Common myeloid progenitor, CD34-positive (primary cell): Measurements from ENCODE around the gene RFX7.
A peak's percentile ranks its signal among the peaks of the same experiment; 100 is the strongest.

Source experiments
- CTCF ChIA-PET: fragments of 350-600 bp; sonication (Branson Sonifier 250); formaldehyde crosslinking; loops from one replicate; lab custom pipeline; 2021; ENCODE audit warnings: antibody characterized with exemption; lab: Charles Lee
- POLR2A ChIA-PET: fragments of 350-600 bp; sonication (Branson Sonifier 250); formaldehyde crosslinking; loops from one replicate; lab custom pipeline; 2021; ENCODE audit warnings: antibody characterized with exemption; lab: Charles Lee
- DNase-seq, 3 donors: peaks; one replicate each; pipeline versions ENCODE4 v3.0.0 to v3.0.0-alpha.2; 2013
- H3K27ac ChIP-seq, 2 experiments: 1 replicate in 1 of 2; 2 replicates in 1 of 2; pipeline ENCODE4 v1.7.0; 2013; ENCODE audit warnings: inconsistent platforms in 2 of 2, low read length in 2 of 2, mild to moderate bottlenecking in 2 of 2, low read depth in 1 of 2, moderate library complexity in 1 of 2; ENCODE audit not compliant: severe bottlenecking in 2 of 2, insufficient read depth in 1 of 2, poor library complexity in 1 of 2
- H3K27me3 ChIP-seq, 5 experiments: replicated peaks in 2 of 5; 1 replicate in 3 of 5; 2 replicates in 2 of 5; pipeline versions ENCODE4 v1.6.1 to v1.7.0; 2013; ENCODE audit warnings: low read length in 4 of 5, mild to moderate bottlenecking in 2 of 5, moderate library complexity in 2 of 5, inconsistent platforms in 1 of 5; ENCODE audit not compliant: insufficient read depth in 5 of 5, control insufficient read depth in 4 of 5
- H3K36me3 ChIP-seq, 4 experiments: 1 replicate in 2 of 4; 2 replicates in 2 of 4; pipeline versions ENCODE4 v1.6.1 to v1.7.0; 2013; ENCODE audit warnings: low read length in 3 of 4, control low read depth in 1 of 4, mild to moderate bottlenecking in 1 of 4; ENCODE audit not compliant: control insufficient read depth in 4 of 4, insufficient read depth in 4 of 4
- H3K4me1 ChIP-seq, 4 experiments: 1 replicate in 3 of 4; 2 replicates in 1 of 4; pipeline versions ENCODE4 v1.6.1 to v1.7.1; 2013; ENCODE audit warnings: low read length in 3 of 4, mild to moderate bottlenecking in 3 of 4, control low read depth in 1 of 4, inconsistent platforms in 1 of 4, moderate library complexity in 1 of 4; ENCODE audit not compliant: control insufficient read depth in 4 of 4, insufficient read depth in 4 of 4; ENCODE audit errors: control extremely low read depth in 1 of 4
- H3K4me3 ChIP-seq, 7 experiments: 1 replicate in 4 of 7; 2 replicates in 3 of 7; pipeline versions ENCODE4 v1.5.1 to v1.7.0; 2013; ENCODE audit warnings: mild to moderate bottlenecking in 7 of 7, low read length in 6 of 7, moderate library complexity in 6 of 7, inconsistent platforms in 2 of 7, low read depth in 2 of 7, control low read depth in 1 of 7; ENCODE audit not compliant: insufficient read depth in 4 of 7, control insufficient read depth in 1 of 7; ENCODE audit errors: extremely low read depth in 1 of 7
- H3K9me3 ChIP-seq, 5 experiments: 1 replicate in 4 of 5; 2 replicates in 1 of 5; pipeline versions ENCODE4 v1.6.1 to v1.7.1; 2013; ENCODE audit warnings: low read length in 4 of 5, mild to moderate bottlenecking in 2 of 5, inconsistent platforms in 1 of 5, low read depth in 1 of 5, moderate library complexity in 1 of 5; ENCODE audit not compliant: control insufficient read depth in 4 of 5, insufficient read depth in 2 of 5; ENCODE audit errors: control extremely low read depth in 1 of 5
- WGBS: methylation state at CpG from one replicate; pipeline ENCODE4 v1.1.5; 2013; ENCODE audit not compliant: insufficient coverage; 5-methylcytosine and 5-hydroxymethylcytosine counted together

The RFX7 gene

DNA sequence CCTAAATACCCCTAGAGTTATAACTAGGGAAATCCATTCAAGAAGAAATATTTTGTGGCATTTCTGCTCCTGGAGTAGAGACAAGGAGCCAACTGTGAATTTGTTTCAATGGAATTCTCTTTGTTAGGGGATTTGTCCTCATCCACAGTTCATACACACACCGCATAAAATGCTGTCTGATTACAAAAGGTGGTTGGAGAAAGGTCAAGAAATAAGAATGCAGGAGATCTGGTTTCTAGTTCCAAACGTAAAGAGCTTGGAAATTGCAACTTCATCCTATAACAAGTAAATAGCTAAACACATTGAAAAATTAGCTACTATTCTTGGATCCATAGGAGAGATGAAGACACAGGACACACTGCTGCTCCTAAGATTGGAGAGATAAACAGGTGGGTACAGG is 184.0 kb downstream of the RFX7 start:
- no CpG with 5 or more reads among the region's 2 CpGs for WGBS
- DNase-seq: no peak
- ChIA-PET CTCF (interaction anchor here (1.0 kb wide), 1 partner anchor 15 kb away, joined by 4 read pairs; no protein-coding TSS in a partner anchor), POLR2A (no interaction called here)
- Histone ChIP-seq H3K36me3 (no peaks in the 10 kb centered on the region), H3K4me3 (no peak overlapping the region), H3K9me3 (no peaks in the 10 kb centered on the region), H3K27me3 (no peaks in the 10 kb centered on the region), H3K4me1 (no peaks in the 10 kb centered on the region), H3K27ac (no peak overlapping the region)

DNA sequence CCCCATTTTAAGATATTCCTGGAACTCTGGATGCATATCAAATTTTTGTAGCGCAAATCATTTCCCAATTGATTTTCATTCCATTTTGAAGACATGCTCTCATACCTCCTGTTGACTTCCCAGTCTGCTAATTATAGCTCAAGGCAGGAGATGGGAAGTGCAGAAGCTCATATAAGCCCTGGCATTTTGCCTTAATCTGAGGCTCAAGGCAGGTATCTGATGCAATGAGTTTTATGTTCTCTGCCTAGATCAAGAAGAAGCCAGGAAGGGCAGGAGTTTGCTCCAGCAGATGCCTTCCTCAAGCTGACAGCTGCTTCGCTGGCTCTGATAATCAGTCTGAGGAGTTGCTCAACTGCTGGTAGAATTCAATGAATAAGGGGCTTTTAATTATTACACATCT is 184.7 kb downstream of the RFX7 start:
- CTCF ChIA-PET: no interaction called here

DNA sequence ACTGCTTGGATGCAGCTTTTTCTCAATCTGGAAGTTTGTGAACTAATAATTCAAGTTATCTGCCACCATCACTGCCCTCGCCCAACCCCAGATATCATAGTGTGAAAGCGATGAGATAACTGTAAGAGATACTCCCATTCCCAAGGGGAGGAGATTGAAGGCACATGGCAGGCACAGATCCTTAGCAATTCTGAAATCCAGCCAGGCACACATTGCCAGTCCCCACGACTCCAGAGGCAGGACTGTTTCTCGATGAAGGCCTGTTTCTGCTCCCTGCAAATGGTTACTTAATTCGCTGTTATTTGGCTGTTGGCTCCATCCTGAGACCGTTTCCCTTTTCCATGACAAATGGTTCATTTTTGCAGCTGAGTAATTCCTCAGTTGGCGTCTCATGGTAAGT is 187.1 kb downstream of the RFX7 start:
- Histone ChIP-seq H3K36me3 (no peaks in the 10 kb centered on the region), H3K4me1 (no peaks in the 10 kb centered on the region), H3K9me3 (no peaks in the 10 kb centered on the region), H3K4me3 (no peak overlapping the region), H3K27ac (no peak overlapping the region), H3K27me3 (no peaks in the 10 kb centered on the region)
- 96% methylated on average over 6 of the region's 7 CpGs for WGBS
- ChIA-PET CTCF (interaction anchor here (1.4 kb wide), 1 partner anchor 56 kb away, joined by 3 read pairs; no protein-coding TSS in a partner anchor), POLR2A (no interaction called here)
- no peak for DNase-seq

More for the DNA sequence above, 184.7 kb downstream of the RFX7 start:
- POLR2A ChIA-PET: no interaction called here
- no peak for DNase-seq
- H3K4me1 ChIP-seq: no peaks in the 10 kb centered on the region
- no peaks in the 10 kb centered on the region for H3K9me3 ChIP-seq
- H3K4me3 ChIP-seq: no peak overlapping the region
- H3K36me3 ChIP-seq: no peaks in the 10 kb centered on the region
- no peaks in the 10 kb centered on the region for H3K27me3 ChIP-seq
- H3K27ac ChIP-seq: no peak overlapping the region
- WGBS: 100% methylated on average over 2 of the region's 2 CpGs

DNA sequence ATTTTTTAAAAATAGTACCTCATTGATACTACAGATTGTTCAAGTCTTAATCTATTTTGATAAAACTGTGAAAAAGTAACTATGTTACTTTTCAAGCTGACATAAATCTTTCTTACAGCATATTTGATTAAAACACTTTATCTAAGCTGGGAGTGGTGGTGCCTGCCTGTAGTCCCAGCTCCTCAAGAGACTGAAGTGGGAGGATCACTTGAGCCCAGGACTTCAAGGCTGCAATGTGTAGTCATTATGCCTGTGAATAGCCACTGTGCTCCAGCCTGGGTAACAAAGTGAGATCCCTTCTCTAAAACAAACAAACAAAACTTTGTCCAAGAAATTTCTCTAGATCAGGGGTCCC is 190.7 kb downstream of the RFX7 start:
- ChIA-PET POLR2A (interaction anchor here (0.8 kb wide), 1 partner anchor 59 kb away, joined by 3 read pairs; the partner anchor contains the start of gene NEDD4), CTCF (interaction anchor here (0.7 to 1.9 kb wide), 10 partner anchors 9 to 409 kb away, joined by 3 to 4 read pairs (median 4); no protein-coding TSS in a partner anchor)
- no peak overlapping the region for H3K27ac ChIP-seq
- no peak for DNase-seq
- no peaks in the 10 kb centered on the region for H3K9me3 ChIP-seq
- H3K4me1 ChIP-seq: no peaks in the 10 kb centered on the region
- no peaks in the 10 kb centered on the region for H3K27me3 ChIP-seq
- no peak overlapping the region for H3K4me3 ChIP-seq
- no peaks in the 10 kb centered on the region for H3K36me3 ChIP-seq

DNA sequence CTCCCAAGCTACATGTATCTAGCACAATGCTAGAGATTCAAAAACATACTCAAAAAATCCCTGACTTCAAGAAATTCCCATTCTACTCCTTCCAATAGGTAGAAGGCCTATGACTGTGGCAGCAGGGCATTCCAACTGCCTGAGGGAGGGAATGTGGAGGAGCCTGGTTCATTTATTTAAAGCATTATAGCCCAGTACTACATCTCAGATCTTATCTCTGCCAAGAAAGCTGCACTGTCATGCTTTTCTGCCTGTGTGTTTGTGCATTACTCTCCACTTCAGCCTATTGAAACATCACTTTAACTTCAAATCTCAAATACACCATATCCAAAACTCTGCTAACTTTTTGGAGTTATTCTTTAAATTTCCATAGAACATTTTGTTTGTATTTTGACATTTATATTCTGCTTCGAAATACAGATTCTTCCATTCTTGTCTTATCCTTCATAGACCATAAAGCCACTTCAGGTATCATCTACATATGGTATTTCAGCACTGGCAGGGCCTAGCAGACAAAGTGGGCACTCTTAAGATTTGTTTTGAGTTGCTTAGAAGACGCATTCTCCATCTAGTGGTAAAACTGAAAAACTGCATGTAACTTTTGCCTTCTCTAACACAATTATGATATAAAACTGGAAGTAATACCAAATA is 191.2 kb downstream of the RFX7 start:
- H3K4me3 ChIP-seq: no peak overlapping the region
- POLR2A ChIA-PET: no interaction called here

DNA sequence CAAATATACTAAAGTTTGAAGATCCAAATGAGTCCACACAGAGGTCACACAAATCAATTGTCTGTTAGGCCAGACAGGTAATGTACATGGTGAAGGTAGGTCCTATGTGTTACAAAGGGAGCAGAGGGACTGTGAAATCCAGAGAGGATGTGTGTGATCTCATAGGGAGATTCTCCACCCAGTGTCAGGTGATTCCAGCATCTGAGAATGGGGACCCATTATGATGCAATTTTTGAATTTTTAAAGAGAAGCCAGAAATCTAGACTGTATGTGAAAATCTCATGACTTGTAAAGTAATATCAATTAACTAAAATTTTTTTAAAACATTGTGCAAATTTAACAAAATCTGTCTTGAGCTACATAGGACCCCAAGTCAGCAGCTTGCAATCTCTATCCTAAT is 192.0 kb downstream of the RFX7 start:
- H3K9me3 ChIP-seq: peaks cover 0 to 3% (median 0%) of the 10 kb centered on the region in 5 experiments

More for the DNA sequence above, 191.2 kb downstream of the RFX7 start:
- CTCF ChIA-PET: interaction anchor here (0.7 to 1.4 kb wide), 9 partner anchors 9 to 408 kb away, joined by 3 to 4 read pairs (median 4); no protein-coding TSS in a partner anchor
- DNase-seq: peak; percentile 36 to 68 (median 64)
- Histone ChIP-seq H3K27ac (no peak overlapping the region), H3K9me3 (no peaks in the 10 kb centered on the region), H3K4me1 (no peaks in the 10 kb centered on the region), H3K36me3 (no peaks in the 10 kb centered on the region), H3K27me3 (no peaks in the 10 kb centered on the region)
- WGBS: no CpG with 5 or more reads among the region's 2 CpGs

DNA sequence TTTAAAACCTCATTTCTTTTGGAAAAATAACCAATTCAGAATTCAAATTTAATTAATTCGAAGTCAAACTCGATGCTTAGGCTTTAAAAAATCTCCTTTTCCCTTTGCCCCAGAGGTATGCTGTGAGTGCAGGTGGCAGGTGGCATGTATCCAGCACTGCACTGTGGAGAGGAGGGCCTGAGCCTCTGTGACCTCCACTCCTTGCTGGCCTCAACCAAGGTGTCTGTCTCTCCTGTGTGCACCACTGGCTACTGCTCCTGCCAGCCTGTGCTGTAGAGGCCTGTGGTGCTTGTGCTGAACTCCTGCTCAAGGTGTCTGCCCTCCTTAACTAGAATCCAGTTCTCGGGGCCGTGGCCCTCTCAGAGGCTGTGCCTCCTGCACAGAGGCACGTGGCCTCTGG is 194.1 kb downstream of the RFX7 start:
- no peaks in the 10 kb centered on the region for H3K27me3 ChIP-seq
- DNase-seq: no peak
- peaks cover 0 to 3% (median 0%) of the 10 kb centered on the region in 5 experiments for H3K9me3 ChIP-seq
- H3K27ac ChIP-seq: no peak overlapping the region
- H3K36me3 ChIP-seq: no peaks in the 10 kb centered on the region
- 95% methylated on average over 5 of the region's 5 CpGs for WGBS
- no peaks in the 10 kb centered on the region for H3K4me1 ChIP-seq
- POLR2A ChIA-PET: no interaction called here
- no peak overlapping the region for H3K4me3 ChIP-seq
- CTCF ChIA-PET: no interaction called here

More for the DNA sequence above, 192.0 kb downstream of the RFX7 start:
- DNase-seq: no peak
- H3K36me3 ChIP-seq: no peaks in the 10 kb centered on the region
- no peaks in the 10 kb centered on the region for H3K4me1 ChIP-seq
- CTCF ChIA-PET: interaction anchor here (1.0 to 1.4 kb wide), 2 partner anchors 13 to 41 kb away, joined by 3 to 4 read pairs; no protein-coding TSS in a partner anchor
- H3K4me3 ChIP-seq: no peak overlapping the region
- no peaks in the 10 kb centered on the region for H3K27me3 ChIP-seq
- no peak overlapping the region for H3K27ac ChIP-seq
- POLR2A ChIA-PET: no interaction called here
